ENCODE measurements around the gene IQSEC1.

DNA sequence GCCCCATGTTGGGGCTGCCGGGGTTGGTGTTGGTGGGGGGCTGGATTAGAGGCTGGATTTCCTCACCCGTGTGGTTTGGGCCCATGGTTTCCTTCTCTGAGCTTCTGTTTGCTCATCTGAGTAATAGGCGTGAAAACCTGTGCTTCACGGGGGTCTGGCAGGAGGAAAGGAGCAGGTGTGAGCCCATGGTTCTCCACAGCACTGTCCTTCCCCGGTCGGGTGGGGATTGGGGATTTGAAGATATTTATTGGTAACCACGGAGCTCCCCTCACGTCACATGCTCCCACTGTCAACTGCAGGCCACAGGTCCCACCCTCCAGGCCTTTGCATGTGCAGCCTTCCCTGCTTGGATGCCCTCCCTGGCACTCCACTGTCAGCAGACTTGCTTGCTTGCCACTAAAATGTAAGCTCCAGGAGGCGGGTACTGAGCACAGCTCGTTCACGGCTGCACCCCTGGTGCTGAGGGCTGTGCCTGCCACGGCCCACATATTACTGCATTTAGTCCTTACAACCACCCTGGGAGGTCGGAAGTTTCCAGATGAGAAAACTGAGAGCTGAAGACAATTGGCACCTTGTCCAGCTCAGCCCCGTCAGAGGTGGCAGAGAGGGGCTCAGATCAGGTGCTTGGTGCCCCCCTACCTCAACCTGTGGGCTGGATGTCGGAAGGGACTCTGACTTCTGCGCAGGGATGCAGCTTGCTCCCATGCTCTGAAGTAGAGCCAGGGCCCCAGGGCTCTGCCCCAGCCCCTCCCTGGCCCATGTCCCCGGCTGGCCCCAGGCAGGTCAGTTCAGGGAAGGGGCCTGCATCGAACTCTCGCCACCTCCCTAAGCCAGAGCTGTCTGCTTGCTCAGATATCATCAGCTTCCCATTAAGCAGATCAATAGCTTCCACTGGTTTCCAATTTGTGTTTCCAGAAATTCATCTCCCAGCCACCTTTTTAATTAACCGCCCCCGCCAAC is 29.4 kb upstream of the IQSEC1 start:
- TF ChIP-seq, protein P1, sequence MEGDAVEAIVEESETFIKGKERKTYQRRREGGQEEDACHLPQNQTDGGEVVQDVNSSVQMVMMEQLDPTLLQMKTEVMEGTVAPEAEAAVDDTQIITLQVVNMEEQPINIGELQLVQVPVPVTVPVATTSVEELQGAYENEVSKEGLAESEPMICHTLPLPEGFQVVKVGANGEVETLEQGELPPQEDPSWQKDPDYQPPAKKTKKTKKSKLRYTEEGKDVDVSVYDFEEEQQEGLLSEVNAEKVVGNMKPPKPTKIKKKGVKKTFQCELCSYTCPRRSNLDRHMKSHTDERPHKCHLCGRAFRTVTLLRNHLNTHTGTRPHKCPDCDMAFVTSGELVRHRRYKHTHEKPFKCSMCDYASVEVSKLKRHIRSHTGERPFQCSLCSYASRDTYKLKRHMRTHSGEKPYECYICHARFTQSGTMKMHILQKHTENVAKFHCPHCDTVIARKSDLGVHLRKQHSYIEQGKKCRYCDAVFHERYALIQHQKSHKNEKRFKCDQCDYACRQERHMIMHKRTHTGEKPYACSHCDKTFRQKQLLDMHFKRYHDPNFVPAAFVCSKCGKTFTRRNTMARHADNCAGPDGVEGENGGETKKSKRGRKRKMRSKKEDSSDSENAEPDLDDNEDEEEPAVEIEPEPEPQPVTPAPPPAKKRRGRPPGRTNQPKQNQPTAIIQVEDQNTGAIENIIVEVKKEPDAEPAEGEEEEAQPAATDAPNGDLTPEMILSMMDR (IDR thresholded peaks at IDR 0.05; ENCODE audit: insufficient read depth, low read depth, low read length), result no peak
- TF ChIP-seq EZH2 (IDR thresholded peaks at IDR 0.05; ENCODE audit: insufficient read depth, low read length), result no peak
